RWPE2 (cell line): ENCODE measurements around the gene SF1.
A peak's percentile ranks its signal among the peaks of the same experiment; 100 is the strongest.

Experiments
- ATAC-seq: fragments of 200-7000 bp; cut with Tn5 transposase; 3 replicates; pipeline ENCODE4 v1.9.1; 2021; ENCODE audit warnings: low read depth
- DNase-seq: peaks from one replicate; pipeline ENCODE4 v3.0.0-alpha.2; 2020; ENCODE audit warnings: low spot score
- H3K27ac ChIP-seq: fragments of 450-650 bp; 2 replicates; pipeline ENCODE4 v1.5.1; 2017; ENCODE audit warnings: mild to moderate bottlenecking; ENCODE audit not compliant: poor library complexity, severe bottlenecking
- H3K27me3 ChIP-seq: fragments of 250-450 bp; sonication (Bioruptor Pico); 2 replicates; pipeline ENCODE4 v1.5.1; 2021; ENCODE audit warnings: mild to moderate bottlenecking, moderate library complexity; ENCODE audit not compliant: insufficient read depth, poor library complexity, severe bottlenecking
- H3K36me3 ChIP-seq: fragments of 250-450 bp; sonication (Bioruptor Pico); 2 replicates; pipeline ENCODE4 v1.5.1; 2020; ENCODE audit warnings: low read depth, mild to moderate bottlenecking, moderate library complexity
- H3K4me1 ChIP-seq: fragments of 250-450 bp; sonication (Bioruptor Pico); 2 replicates; pipeline ENCODE4 v1.5.1; 2021; ENCODE audit warnings: mild to moderate bottlenecking, moderate library complexity; ENCODE audit not compliant: insufficient read depth, poor library complexity, severe bottlenecking
- H3K4me3 ChIP-seq: fragments of 250-450 bp; sonication (Bioruptor Pico); 2 replicates; pipeline ENCODE4 v1.5.1; 2021; ENCODE audit warnings: mild to moderate bottlenecking, moderate library complexity; ENCODE audit not compliant: severe bottlenecking
- H3K9me3 ChIP-seq: fragments of 250-450 bp; sonication (Bioruptor Pico); 2 replicates; pipeline ENCODE4 v1.5.1; 2021; ENCODE audit warnings: mild to moderate bottlenecking, moderate library complexity; ENCODE audit not compliant: severe bottlenecking
- TF ChIP-seq, protein P1 (sequence below): fragments of 450-650 bp; IDR thresholded peaks from one replicate; pipeline ENCODE4 v1.5.1; 2017; ENCODE audit warnings: mild to moderate bottlenecking, moderate library complexity; ENCODE audit not compliant: poor library complexity, severe bottlenecking

Gene SF1, protein sequence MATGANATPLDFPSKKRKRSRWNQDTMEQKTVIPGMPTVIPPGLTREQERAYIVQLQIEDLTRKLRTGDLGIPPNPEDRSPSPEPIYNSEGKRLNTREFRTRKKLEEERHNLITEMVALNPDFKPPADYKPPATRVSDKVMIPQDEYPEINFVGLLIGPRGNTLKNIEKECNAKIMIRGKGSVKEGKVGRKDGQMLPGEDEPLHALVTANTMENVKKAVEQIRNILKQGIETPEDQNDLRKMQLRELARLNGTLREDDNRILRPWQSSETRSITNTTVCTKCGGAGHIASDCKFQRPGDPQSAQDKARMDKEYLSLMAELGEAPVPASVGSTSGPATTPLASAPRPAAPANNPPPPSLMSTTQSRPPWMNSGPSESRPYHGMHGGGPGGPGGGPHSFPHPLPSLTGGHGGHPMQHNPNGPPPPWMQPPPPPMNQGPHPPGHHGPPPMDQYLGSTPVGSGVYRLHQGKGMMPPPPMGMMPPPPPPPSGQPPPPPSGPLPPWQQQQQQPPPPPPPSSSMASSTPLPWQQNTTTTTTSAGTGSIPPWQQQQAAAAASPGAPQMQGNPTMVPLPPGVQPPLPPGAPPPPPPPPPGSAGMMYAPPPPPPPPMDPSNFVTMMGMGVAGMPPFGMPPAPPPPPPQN

GRCh38 chr11:64778473-64779298, at the start of gene SF1:
TSS of gene SF1 (minus strand) at chr11:64778542. CDS start at chr11:64778392, 150 bp downstream.
- H3K4me3 ChIP-seq = peak within 1 kb of the TSS; percentile 77
- H3K36me3 ChIP-seq = peaks cover 39% of the 10 kb centered on the region
- DNase-seq (peak; percentile 99), ATAC-seq (peak; percentile 95)
- H3K9me3 ChIP-seq = no peaks in the 10 kb centered on the region
- H3K27me3 ChIP-seq = no peaks in the 10 kb centered on the region
- TF ChIP-seq, protein P1, sequence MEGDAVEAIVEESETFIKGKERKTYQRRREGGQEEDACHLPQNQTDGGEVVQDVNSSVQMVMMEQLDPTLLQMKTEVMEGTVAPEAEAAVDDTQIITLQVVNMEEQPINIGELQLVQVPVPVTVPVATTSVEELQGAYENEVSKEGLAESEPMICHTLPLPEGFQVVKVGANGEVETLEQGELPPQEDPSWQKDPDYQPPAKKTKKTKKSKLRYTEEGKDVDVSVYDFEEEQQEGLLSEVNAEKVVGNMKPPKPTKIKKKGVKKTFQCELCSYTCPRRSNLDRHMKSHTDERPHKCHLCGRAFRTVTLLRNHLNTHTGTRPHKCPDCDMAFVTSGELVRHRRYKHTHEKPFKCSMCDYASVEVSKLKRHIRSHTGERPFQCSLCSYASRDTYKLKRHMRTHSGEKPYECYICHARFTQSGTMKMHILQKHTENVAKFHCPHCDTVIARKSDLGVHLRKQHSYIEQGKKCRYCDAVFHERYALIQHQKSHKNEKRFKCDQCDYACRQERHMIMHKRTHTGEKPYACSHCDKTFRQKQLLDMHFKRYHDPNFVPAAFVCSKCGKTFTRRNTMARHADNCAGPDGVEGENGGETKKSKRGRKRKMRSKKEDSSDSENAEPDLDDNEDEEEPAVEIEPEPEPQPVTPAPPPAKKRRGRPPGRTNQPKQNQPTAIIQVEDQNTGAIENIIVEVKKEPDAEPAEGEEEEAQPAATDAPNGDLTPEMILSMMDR = no peak
- peak within 1 kb of the TSS; percentile 97 for H3K27ac ChIP-seq
- H3K4me1 ChIP-seq = peaks cover 14% of the 10 kb centered on the region

GRCh38 chr11:64827451-64827839, 49.1 kb upstream of the SF1 start:
- Histone ChIP-seq H3K4me3 (no peak overlapping the region), H3K9me3 (no peaks in the 10 kb centered on the region)

DNA sequence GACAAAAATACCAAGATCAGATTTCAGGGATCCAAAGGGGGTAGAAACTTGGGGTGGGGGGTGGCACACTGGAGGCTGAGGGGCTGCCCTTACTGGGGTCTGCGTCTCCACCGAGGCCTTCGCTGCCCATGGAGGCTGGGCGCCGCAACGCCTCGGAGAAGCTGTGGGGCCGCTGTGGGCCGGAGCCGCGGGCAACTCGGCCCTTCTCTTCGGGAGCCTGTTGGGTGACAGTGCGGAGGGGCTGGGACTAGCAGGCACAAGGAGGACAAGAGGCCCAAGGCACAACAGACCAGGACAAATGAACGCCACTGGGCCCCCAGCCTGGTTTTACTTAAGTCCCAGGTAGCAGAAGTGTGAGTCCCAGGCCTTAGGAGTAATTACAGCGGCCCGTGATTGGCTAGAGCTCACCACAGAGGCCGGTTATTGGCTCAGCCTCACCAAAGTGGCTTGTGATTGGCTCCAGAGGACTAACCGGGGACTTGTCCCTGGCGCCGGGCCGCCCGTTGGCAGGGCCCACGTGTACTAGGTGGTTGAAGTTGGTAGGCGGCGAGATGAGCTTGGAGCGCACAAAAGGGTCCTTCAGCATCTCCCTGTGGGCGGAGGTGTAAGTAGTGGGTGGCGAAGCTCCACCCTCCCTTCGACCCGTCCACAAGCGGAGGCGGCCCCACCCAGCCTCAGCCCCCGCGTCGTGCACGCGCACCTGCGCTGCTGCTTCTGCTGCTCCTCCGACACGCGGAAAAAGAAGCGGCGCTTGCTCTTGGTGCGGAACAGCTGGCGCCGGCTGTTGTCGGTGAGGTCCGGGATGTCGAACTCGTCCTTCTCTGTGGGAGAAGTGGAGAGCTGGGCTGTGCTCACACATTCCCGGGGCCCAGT, 48.5 kb upstream of the SF1 start:
- Histone ChIP-seq H3K27ac (no peak overlapping the region), H3K4me3 (no peak overlapping the region), H3K9me3 (no peaks in the 10 kb centered on the region), H3K36me3 (peaks cover 64% of the 10 kb centered on the region), H3K4me1 (no peaks in the 10 kb centered on the region), H3K27me3 (no peaks in the 10 kb centered on the region)
- TF ChIP-seq, protein P1 = no peak
- DNase-seq (no peak), ATAC-seq (no peak)

More at GRCh38 chr11:64827451-64827839, 49.1 kb upstream of the SF1 start:
- no peak for DNase-seq
- no peak overlapping the region for H3K27ac ChIP-seq
- TF ChIP-seq, protein P1 = no peak
- no peaks in the 10 kb centered on the region for H3K27me3 ChIP-seq
- no peaks in the 10 kb centered on the region for H3K4me1 ChIP-seq
- no peak for ATAC-seq
- peaks cover 70% of the 10 kb centered on the region for H3K36me3 ChIP-seq

- DNase-seq = no peak
Measured at GRCh38 chr11:64826062-64826461, 47.7 kb upstream of the SF1 start.

More at GRCh38 chr11:64826062-64826461, 47.7 kb upstream of the SF1 start:
- Histone ChIP-seq H3K4me3 (no peak overlapping the region), H3K4me1 (no peaks in the 10 kb centered on the region), H3K36me3 (peaks cover 57% of the 10 kb centered on the region), H3K9me3 (no peaks in the 10 kb centered on the region), H3K27me3 (no peaks in the 10 kb centered on the region), H3K27ac (no peak overlapping the region)
- no peak for ATAC-seq
- TF ChIP-seq, protein P1 = no peak
